ENCODE data around the gene PMEPA1. TPM values are rescaled to one million over a fixed set of nuclear protein-coding genes. Genes with fewer than 3 reads are reported as not detected.

Gene PMEPA1
- total and polyA plus RNA-seq, 4 donors, result 0.61 to 1.5 (median 1.1) TPM

- H3K9me3 ChIP-seq (ENCODE audit: control insufficient read depth in 4 of 4, low read length in 3 of 4), result peaks cover 0 to 4% (median 0%) of the 10 kb centered on the region in 4 donors
Observed at GRCh38 chr20:57638895-57639236, 70.9 kb downstream of the PMEPA1 start.

GRCh38 chr20:57638173-57638894 is 71.5 kb downstream of the PMEPA1 start:
- no peaks in the 10 kb centered on the region for H3K4me1 ChIP-seq (ENCODE audit: control insufficient read depth in 4 of 4, insufficient read depth in 4 of 4, low read length in 3 of 4)
- H3K9ac ChIP-seq (ENCODE audit: low read depth in 1 of 2, low read length in 2 of 2), result no peak overlapping the region
- peaks cover 0 to 9% (median 0%) of the 10 kb centered on the region in 4 donors for H3K27me3 ChIP-seq (ENCODE audit: control insufficient read depth in 4 of 4, insufficient read depth in 4 of 4, low read length in 3 of 4)
- 57% methylated on average over 7 of the region's 7 CpGs for WGBS
- H3K36me3 ChIP-seq (ENCODE audit: control insufficient read depth in 4 of 4, insufficient read depth in 3 of 4, low read depth in 1 of 4, low read length in 3 of 4), result no peaks in the 10 kb centered on the region
- no peak overlapping the region for H3K4me3 ChIP-seq (ENCODE audit: low read depth in 1 of 3, low read length in 3 of 3)
- no peak for DNase-seq (ENCODE audit: low spot score)
- TF ChIP-seq SP1 (IDR thresholded peaks at IDR 0.05), result no peak
- no peak for TF ChIP-seq ZBTB33 (IDR thresholded peaks at IDR 0.05)
- TF ChIP-seq HNF4G (IDR thresholded peaks at IDR 0.05), result no peak
- no peak for TF ChIP-seq YY1 (IDR thresholded peaks at IDR 0.05)
- TF ChIP-seq FOXA1 (IDR thresholded peaks at IDR 0.05), result no peak
- TF ChIP-seq GABPA (IDR thresholded peaks at IDR 0.05 in 1 of 2, conservative IDR thresholded peaks at IDR 0.05 in 1 of 2), result no peak
- TF ChIP-seq EGR1 (IDR thresholded peaks at IDR 0.05; ENCODE audit: low read depth in 2 of 2), result no peak
- no peak for TF ChIP-seq JUND (IDR thresholded peaks at IDR 0.05)
- no peak for TF ChIP-seq ATF3 (IDR thresholded peaks at IDR 0.05)
- no peak overlapping the region for H3K27ac ChIP-seq (ENCODE audit: low read depth in 1 of 2, low read length in 2 of 2)
- H3K9me3 ChIP-seq (ENCODE audit: control insufficient read depth in 4 of 4, low read length in 3 of 4), result peaks cover 0 to 2% (median 0%) of the 10 kb centered on the region in 4 donors

More at GRCh38 chr20:57638895-57639236, 70.9 kb downstream of the PMEPA1 start:
- Histone ChIP-seq H3K27ac (ENCODE audit: low read depth in 1 of 2, low read length in 2 of 2) (no peak overlapping the region), H3K27me3 (ENCODE audit: control insufficient read depth in 4 of 4, insufficient read depth in 4 of 4, low read length in 3 of 4) (peaks cover 0 to 9% (median 0%) of the 10 kb centered on the region in 4 donors), H3K4me3 (ENCODE audit: low read depth in 1 of 3, low read length in 3 of 3) (no peak overlapping the region), H3K36me3 (ENCODE audit: control insufficient read depth in 4 of 4, insufficient read depth in 3 of 4, low read depth in 1 of 4, low read length in 3 of 4) (no peaks in the 10 kb centered on the region), H3K4me1 (ENCODE audit: control insufficient read depth in 4 of 4, insufficient read depth in 4 of 4, low read length in 3 of 4) (no peaks in the 10 kb centered on the region), H3K9ac (ENCODE audit: low read depth in 1 of 2, low read length in 2 of 2) (no peak overlapping the region)
- 72% methylated on average over 5 of the region's 5 CpGs for WGBS
- DNase-seq (ENCODE audit: low spot score), result no peak
- no peak for TF ChIP-seq SP1 (IDR thresholded peaks at IDR 0.05)
- TF ChIP-seq RXRA (IDR thresholded peaks at IDR 0.05), result no peak
- no peak for TF ChIP-seq HNF4A (conservative IDR thresholded peaks at IDR 0.05)
- TF ChIP-seq REST (IDR thresholded peaks at IDR 0.05), result no peak
- no peak for TF ChIP-seq FOXA2 (IDR thresholded peaks at IDR 0.05)
- TF ChIP-seq NR2F2 (IDR thresholded peaks at IDR 0.05), result no peak
- TF ChIP-seq MAX (IDR thresholded peaks at IDR 0.05), result no peak
- no peak for TF ChIP-seq ATF3 (IDR thresholded peaks at IDR 0.05)
